ENCODE measurements around the gene GPRASP3.

GPRASP3 gene

DNA sequence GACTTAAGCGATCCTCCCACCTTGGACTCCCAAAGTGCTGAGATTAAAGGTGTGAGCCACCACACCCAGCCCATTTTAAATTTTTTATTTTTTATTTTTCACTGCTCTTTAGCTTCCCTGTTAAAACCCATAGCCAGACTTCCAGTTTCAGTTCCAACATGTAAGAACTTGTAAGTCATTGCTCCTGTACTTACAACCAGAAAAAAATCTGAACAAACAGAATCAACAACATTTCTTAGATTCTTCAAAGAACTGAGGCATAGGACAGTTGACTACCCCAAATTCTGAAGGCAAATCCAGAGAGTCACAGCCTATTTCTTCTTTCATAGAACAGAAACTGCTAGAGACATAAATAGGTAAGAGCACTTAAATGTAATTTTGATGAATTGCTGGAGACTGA is 8.1 kb downstream of the GPRASP3 start:
- Histone ChIP-seq H3K9ac (ENCODE audit: low read length) (no peak overlapping the region), H3K4me2 (ENCODE audit: low read length) (no peak overlapping the region), H3K4me1 (ENCODE audit: control insufficient read depth, low read depth, low read length) (no peaks in the 10 kb centered on the region), H3K27me3 (ENCODE audit: insufficient read depth, low read length, poor library complexity) (no peaks in the 10 kb centered on the region), H3K27ac (ENCODE audit: low read depth, low read length) (no peak overlapping the region), H3K4me3 (ENCODE audit: low read length) (no peak overlapping the region), H3K56ac (ENCODE audit: low read length) (no peak overlapping the region), H2BK5ac (ENCODE audit: low read length) (no peak overlapping the region), H4K8ac (ENCODE audit: low read depth, low read length) (no peak overlapping the region), H2AK5ac (ENCODE audit: low read length) (no peak overlapping the region), H2BK15ac (replicated peaks; ENCODE audit: low read depth) (no peak overlapping the region), H3K18ac (ENCODE audit: low read length) (no peak overlapping the region), H3K79me1 (ENCODE audit: low read length) (no peaks in the 10 kb centered on the region), H3K4ac (ENCODE audit: low read depth, low read length) (no peak overlapping the region), H2BK120ac (ENCODE audit: low read depth, low read length) (no peak overlapping the region), H3K79me2 (ENCODE audit: control insufficient read depth, insufficient read depth, low read length) (no peaks in the 10 kb centered on the region), H3K36me3 (ENCODE audit: control insufficient read depth, insufficient read depth, low read length) (no peaks in the 10 kb centered on the region), H3K23ac (ENCODE audit: low read length) (no peak overlapping the region), H4K5ac (ENCODE audit: low read length) (no peak overlapping the region)
- DNase-seq, result no peak
- no CpG with 5 or more reads among the region's 1 CpG for WGBS (ENCODE audit: extremely low coverage, insufficient coverage, low lambda C conversion rate)

- Histone ChIP-seq H3K27ac (ENCODE audit: low read depth, low read length) (no peak overlapping the region), H3K4me3 (ENCODE audit: low read length) (no peak overlapping the region), H3K4me2 (ENCODE audit: low read length) (no peak overlapping the region), H3K27me3 (ENCODE audit: insufficient read depth, low read length, poor library complexity) (no peaks in the 10 kb centered on the region), H3K36me3 (ENCODE audit: control insufficient read depth, insufficient read depth, low read length) (no peaks in the 10 kb centered on the region), H3K4ac (ENCODE audit: low read depth, low read length) (no peak overlapping the region), H3K23ac (ENCODE audit: low read length) (no peak overlapping the region), H4K8ac (ENCODE audit: low read depth, low read length) (no peak overlapping the region), H3K79me1 (ENCODE audit: low read length) (no peaks in the 10 kb centered on the region), H3K9ac (ENCODE audit: low read length) (no peak overlapping the region), H3K56ac (ENCODE audit: low read length) (no peak overlapping the region), H2BK5ac (ENCODE audit: low read length) (no peak overlapping the region), H3K79me2 (ENCODE audit: control insufficient read depth, insufficient read depth, low read length) (no peaks in the 10 kb centered on the region), H2AK5ac (ENCODE audit: low read length) (no peak overlapping the region), H3K18ac (ENCODE audit: low read length) (no peak overlapping the region), H3K4me1 (ENCODE audit: control insufficient read depth, low read depth, low read length) (no peaks in the 10 kb centered on the region), H2BK15ac (replicated peaks; ENCODE audit: low read depth) (no peak overlapping the region), H4K5ac (ENCODE audit: low read length) (no peak overlapping the region), H2BK120ac (ENCODE audit: low read depth, low read length) (no peak overlapping the region)
- WGBS (ENCODE audit: extremely low coverage, insufficient coverage, low lambda C conversion rate), result no CpG with 5 or more reads among the region's 7 CpGs
- DNase-seq, result no peak
Measured at GRCh38 chrX:102739657-102740056, 19.1 kb downstream of the GPRASP3 start.

GRCh38 chrX:102744307-102744706 is 23.8 kb downstream of the GPRASP3 start:
- H3K4me2 ChIP-seq (ENCODE audit: low read length), result no peak overlapping the region
- H3K18ac ChIP-seq (ENCODE audit: low read length), result no peak overlapping the region
- no peak overlapping the region for H2AK5ac ChIP-seq (ENCODE audit: low read length)
- H3K4me3 ChIP-seq (ENCODE audit: low read length), result no peak overlapping the region
- no peaks in the 10 kb centered on the region for H3K4me1 ChIP-seq (ENCODE audit: control insufficient read depth, low read depth, low read length)
- no peaks in the 10 kb centered on the region for H3K79me1 ChIP-seq (ENCODE audit: low read length)
- H2BK120ac ChIP-seq (ENCODE audit: low read depth, low read length), result no peak overlapping the region
- H2BK5ac ChIP-seq (ENCODE audit: low read length), result no peak overlapping the region
- H3K9ac ChIP-seq (ENCODE audit: low read length), result no peak overlapping the region
- no peak overlapping the region for H3K23ac ChIP-seq (ENCODE audit: low read length)
- H3K27me3 ChIP-seq (ENCODE audit: insufficient read depth, low read length, poor library complexity), result no peaks in the 10 kb centered on the region
- no peak overlapping the region for H3K27ac ChIP-seq (ENCODE audit: low read depth, low read length)
- H3K36me3 ChIP-seq (ENCODE audit: control insufficient read depth, insufficient read depth, low read length), result no peaks in the 10 kb centered on the region
- WGBS (ENCODE audit: extremely low coverage, insufficient coverage, low lambda C conversion rate), result no CpG with 5 or more reads among the region's 1 CpG
- H2BK15ac ChIP-seq (replicated peaks; ENCODE audit: low read depth), result no peak overlapping the region
- no peak overlapping the region for H3K4ac ChIP-seq (ENCODE audit: low read depth, low read length)
- no peak for DNase-seq
- H3K56ac ChIP-seq (ENCODE audit: low read length), result no peak overlapping the region
- H4K8ac ChIP-seq (ENCODE audit: low read depth, low read length), result no peak overlapping the region
- H3K79me2 ChIP-seq (ENCODE audit: control insufficient read depth, insufficient read depth, low read length), result no peaks in the 10 kb centered on the region
- H4K5ac ChIP-seq (ENCODE audit: low read length), result no peak overlapping the region

DNA sequence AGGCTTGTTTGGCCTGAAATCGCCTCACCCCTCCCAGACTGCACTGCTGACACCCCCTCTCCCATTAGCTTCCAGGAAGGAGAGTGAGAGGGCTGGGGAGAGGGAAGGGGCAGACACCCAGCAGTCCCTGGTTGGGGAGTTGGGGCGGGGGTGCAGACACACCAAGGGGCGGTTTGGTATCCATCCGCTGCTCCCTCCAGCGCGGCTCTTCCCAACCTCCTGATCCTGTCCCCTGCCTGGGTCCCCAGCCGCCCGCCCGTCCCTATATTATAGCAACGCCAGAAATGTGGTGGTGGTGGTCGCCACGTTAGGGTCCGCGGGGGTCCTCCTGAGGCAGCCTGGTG is 24.9 kb downstream of the GPRASP3 start:
- no peak overlapping the region for H2BK15ac ChIP-seq (replicated peaks; ENCODE audit: low read depth)
- H4K8ac ChIP-seq (ENCODE audit: low read depth, low read length), result no peak overlapping the region
- H3K18ac ChIP-seq (ENCODE audit: low read length), result no peak overlapping the region
- H2BK120ac ChIP-seq (ENCODE audit: low read depth, low read length), result no peak overlapping the region
- H3K79me2 ChIP-seq (ENCODE audit: control insufficient read depth, insufficient read depth, low read length), result no peaks in the 10 kb centered on the region
- WGBS (ENCODE audit: extremely low coverage, insufficient coverage, low lambda C conversion rate), result no CpG with 5 or more reads among the region's 14 CpGs
- DNase-seq, result no peak
- no peaks in the 10 kb centered on the region for H3K79me1 ChIP-seq (ENCODE audit: low read length)
- H4K5ac ChIP-seq (ENCODE audit: low read length), result no peak overlapping the region
- no peak overlapping the region for H3K4ac ChIP-seq (ENCODE audit: low read depth, low read length)
- H3K4me3 ChIP-seq (ENCODE audit: low read length), result no peak overlapping the region
- no peak overlapping the region for H2BK5ac ChIP-seq (ENCODE audit: low read length)
- H3K36me3 ChIP-seq (ENCODE audit: control insufficient read depth, insufficient read depth, low read length), result no peaks in the 10 kb centered on the region
- H3K9ac ChIP-seq (ENCODE audit: low read length), result peak overlapping the region; percentile 38
- H2AK5ac ChIP-seq (ENCODE audit: low read length), result no peak overlapping the region
- H3K56ac ChIP-seq (ENCODE audit: low read length), result peak overlapping the region; percentile 89
- no peak overlapping the region for H3K23ac ChIP-seq (ENCODE audit: low read length)
- no peak overlapping the region for H3K27ac ChIP-seq (ENCODE audit: low read depth, low read length)
- H3K4me1 ChIP-seq (ENCODE audit: control insufficient read depth, low read depth, low read length), result no peaks in the 10 kb centered on the region
- no peaks in the 10 kb centered on the region for H3K27me3 ChIP-seq (ENCODE audit: insufficient read depth, low read length, poor library complexity)
- no peak overlapping the region for H3K4me2 ChIP-seq (ENCODE audit: low read length)

DNA sequence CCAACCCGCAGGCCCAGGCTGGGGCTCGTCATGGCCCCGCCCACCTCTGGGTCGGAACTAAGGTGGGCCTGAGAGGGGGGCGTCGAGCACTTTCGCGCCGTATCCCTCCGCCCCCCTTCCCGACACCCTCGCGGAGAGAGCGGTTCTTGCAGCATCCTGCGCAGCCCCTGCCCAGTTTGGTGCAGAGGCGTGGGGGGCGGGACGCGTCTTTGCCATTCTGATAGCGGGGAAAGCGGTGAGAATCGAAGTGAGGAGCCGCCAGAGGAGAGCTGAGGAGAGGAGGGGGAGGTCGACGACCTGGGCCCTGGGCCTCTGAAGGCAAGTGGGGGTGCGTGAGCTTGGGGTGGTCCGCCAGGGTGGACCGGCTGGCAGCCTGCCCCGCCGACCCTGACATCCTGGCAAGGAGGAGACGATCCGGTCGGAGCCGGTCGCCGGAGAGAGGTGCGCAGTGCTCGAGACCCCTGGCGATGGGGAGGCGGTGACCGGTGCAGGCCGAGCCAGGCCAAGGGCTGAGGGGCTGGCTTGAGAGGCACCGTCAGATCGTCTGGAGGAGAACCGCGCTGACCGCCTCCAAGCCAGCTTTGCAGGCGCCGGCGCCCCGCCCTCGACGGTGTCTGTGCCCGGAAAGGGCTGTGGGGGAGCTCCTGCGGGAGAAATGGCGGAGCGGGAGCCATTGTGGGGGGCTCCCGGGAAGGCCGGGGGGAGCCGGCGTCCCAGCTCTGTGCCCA is 25.5 kb downstream of the GPRASP3 start:
- Histone ChIP-seq H4K8ac (ENCODE audit: low read depth, low read length) (no peak overlapping the region), H3K9ac (ENCODE audit: low read length) (peak overlapping the region; percentile 76), H2BK15ac (replicated peaks; ENCODE audit: low read depth) (no peak overlapping the region), H3K36me3 (ENCODE audit: control insufficient read depth, insufficient read depth, low read length) (no peaks in the 10 kb centered on the region), H3K23ac (ENCODE audit: low read length) (no peak overlapping the region), H3K4me3 (ENCODE audit: low read length) (peak overlapping the region; percentile 52), H3K79me2 (ENCODE audit: control insufficient read depth, insufficient read depth, low read length) (no peaks in the 10 kb centered on the region), H2BK5ac (ENCODE audit: low read length) (no peak overlapping the region), H3K4me1 (ENCODE audit: control insufficient read depth, low read depth, low read length) (no peaks in the 10 kb centered on the region), H4K5ac (ENCODE audit: low read length) (no peak overlapping the region), H3K4me2 (ENCODE audit: low read length) (peak overlapping the region; percentile 34), H3K56ac (ENCODE audit: low read length) (peak overlapping the region; percentile 89), H3K27me3 (ENCODE audit: insufficient read depth, low read length, poor library complexity) (no peaks in the 10 kb centered on the region), H3K79me1 (ENCODE audit: low read length) (no peaks in the 10 kb centered on the region), H2AK5ac (ENCODE audit: low read length) (no peak overlapping the region), H3K4ac (ENCODE audit: low read depth, low read length) (peak overlapping the region; percentile 48), H2BK120ac (ENCODE audit: low read depth, low read length) (no peak overlapping the region), H3K18ac (ENCODE audit: low read length) (peak overlapping the region; percentile 95), H3K27ac (ENCODE audit: low read depth, low read length) (no peak overlapping the region)
- no CpG with 5 or more reads among the region's 61 CpGs for WGBS (ENCODE audit: extremely low coverage, insufficient coverage, low lambda C conversion rate)
- DNase-seq, result peak; percentile 75

DNA sequence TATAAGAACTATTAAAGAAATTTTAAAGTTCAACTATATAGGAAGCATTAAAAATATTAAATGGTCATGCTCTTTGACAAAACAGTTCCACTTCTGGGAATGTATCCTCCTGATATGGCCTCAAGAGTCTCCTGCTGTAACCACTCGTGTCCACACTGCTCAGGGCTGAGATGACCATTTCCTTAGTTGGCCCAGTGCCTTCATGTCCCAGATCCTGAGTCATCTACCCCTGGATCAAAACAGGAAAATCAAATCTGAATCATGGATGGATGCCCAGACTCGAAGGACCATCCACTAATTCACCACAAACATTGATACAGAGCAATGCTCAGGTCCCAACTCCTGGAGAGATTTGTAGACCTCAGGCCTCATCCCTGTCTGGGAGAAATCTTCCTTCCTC is 44.7 kb downstream of the GPRASP3 start:
- WGBS (ENCODE audit: extremely low coverage, insufficient coverage, low lambda C conversion rate), result no CpG with 5 or more reads among the region's 2 CpGs

More for the DNA sequence above, 44.7 kb downstream of the GPRASP3 start:
- no peak overlapping the region for H2BK15ac ChIP-seq (replicated peaks; ENCODE audit: low read depth)
- no peak overlapping the region for H3K27ac ChIP-seq (ENCODE audit: low read depth, low read length)
- H3K4me1 ChIP-seq (ENCODE audit: control insufficient read depth, low read depth, low read length), result no peaks in the 10 kb centered on the region
- no peak overlapping the region for H3K56ac ChIP-seq (ENCODE audit: low read length)
- no peaks in the 10 kb centered on the region for H3K79me1 ChIP-seq (ENCODE audit: low read length)
- no peak overlapping the region for H3K18ac ChIP-seq (ENCODE audit: low read length)
- H3K9ac ChIP-seq (ENCODE audit: low read length), result no peak overlapping the region
- H4K8ac ChIP-seq (ENCODE audit: low read depth, low read length), result no peak overlapping the region
- no peaks in the 10 kb centered on the region for H3K27me3 ChIP-seq (ENCODE audit: insufficient read depth, low read length, poor library complexity)
- H3K23ac ChIP-seq (ENCODE audit: low read length), result no peak overlapping the region
- no peak overlapping the region for H3K4me2 ChIP-seq (ENCODE audit: low read length)
- H3K79me2 ChIP-seq (ENCODE audit: control insufficient read depth, insufficient read depth, low read length), result peaks cover 2% of the 10 kb centered on the region
- no peak overlapping the region for H4K5ac ChIP-seq (ENCODE audit: low read length)
- no peak overlapping the region for H2AK5ac ChIP-seq (ENCODE audit: low read length)
- H2BK120ac ChIP-seq (ENCODE audit: low read depth, low read length), result no peak overlapping the region
- H3K4ac ChIP-seq (ENCODE audit: low read depth, low read length), result no peak overlapping the region
- no peak overlapping the region for H2BK5ac ChIP-seq (ENCODE audit: low read length)
- no peak overlapping the region for H3K4me3 ChIP-seq (ENCODE audit: low read length)
- no peak for DNase-seq
- no peaks in the 10 kb centered on the region for H3K36me3 ChIP-seq (ENCODE audit: control insufficient read depth, insufficient read depth, low read length)
